GM18870 (cell line): Measurements from ENCODE around the gene NCKAP5.

Experiments used
- ATAC-seq: cut with Tn5 transposase; IDR thresholded peaks from one replicate; pipeline ENCODE4 v1.9.1; 2021; ENCODE audit warnings: moderate library complexity; ENCODE audit not compliant: unreplicated experiment

Gene NCKAP5

DNA sequence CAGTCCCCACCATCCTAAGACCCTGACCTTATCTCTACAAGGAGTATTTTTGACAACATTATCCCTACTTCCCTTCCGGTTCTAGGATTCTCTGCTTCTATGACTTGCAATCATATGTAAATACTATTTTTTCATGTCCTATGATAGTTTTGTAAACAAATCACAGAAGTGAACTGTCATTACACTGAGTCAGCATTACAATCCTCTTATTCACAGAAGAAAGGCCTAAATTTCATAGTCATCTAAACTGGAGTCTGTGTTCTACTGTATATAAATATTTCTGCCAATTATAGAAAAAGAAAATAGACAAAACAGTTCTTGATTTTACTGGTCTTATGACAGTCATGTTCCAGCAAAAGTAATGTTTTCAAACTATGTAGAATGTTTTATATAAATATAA is 265.1 kb downstream of the NCKAP5 start:
- ATAC-seq, result no peak

DNA sequence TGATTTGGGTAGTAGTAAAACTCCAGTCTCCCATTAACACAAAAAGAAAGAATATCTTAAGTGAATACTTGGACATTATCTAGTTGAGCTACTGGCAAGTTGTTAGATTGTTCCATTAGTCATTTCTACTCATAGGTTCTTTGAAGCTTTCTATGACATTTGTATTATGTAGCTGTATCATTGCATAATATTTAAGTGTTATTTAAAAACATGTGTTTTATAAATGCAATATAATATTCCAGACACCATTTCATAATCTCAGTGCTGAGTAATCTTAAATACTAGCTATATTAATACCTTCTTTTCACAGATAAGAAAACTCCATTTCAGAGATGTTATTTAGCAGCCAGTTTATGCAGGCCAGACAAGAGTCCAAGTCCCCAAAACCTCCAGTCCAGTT is 271.9 kb downstream of the NCKAP5 start:
- ATAC-seq, result no peak

DNA sequence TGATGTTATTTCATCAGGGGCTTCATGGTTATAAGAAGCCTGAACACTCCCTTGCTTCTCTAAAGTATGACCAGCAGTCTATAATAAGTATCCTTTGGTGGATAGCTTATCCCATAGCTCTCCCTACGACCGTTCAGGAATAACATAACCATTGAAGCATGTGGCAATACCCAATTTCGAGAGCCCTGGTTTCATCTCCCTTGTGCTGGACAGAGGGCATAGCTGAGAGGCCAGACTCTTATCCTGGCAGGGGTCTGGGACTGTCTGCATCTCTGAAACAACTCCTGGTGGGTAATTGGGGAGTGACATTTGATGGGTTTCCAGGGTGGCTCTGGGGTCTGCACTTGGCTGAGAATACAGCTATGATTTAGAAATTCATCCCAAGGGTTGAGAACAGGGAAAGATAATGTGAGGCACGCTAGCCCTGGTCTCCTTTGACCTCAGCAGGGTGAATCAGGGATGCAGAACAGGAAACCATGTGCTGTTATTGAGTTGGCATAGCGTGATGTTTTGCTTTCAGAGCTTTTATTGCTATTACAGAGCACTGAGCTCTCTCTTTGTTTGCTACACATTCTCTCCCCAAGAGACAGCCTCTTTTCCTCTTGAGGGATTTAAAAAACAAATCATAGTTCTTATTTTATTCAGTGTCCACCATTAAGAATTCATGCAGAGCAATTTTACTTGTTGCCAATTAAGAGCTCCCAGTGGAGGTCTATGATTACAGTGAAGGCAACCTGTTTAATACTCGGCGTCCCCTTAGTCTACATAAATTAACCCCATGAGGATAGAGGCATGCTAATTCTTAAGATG is 274.5 kb downstream of the NCKAP5 start:
- ATAC-seq, result no peak

DNA sequence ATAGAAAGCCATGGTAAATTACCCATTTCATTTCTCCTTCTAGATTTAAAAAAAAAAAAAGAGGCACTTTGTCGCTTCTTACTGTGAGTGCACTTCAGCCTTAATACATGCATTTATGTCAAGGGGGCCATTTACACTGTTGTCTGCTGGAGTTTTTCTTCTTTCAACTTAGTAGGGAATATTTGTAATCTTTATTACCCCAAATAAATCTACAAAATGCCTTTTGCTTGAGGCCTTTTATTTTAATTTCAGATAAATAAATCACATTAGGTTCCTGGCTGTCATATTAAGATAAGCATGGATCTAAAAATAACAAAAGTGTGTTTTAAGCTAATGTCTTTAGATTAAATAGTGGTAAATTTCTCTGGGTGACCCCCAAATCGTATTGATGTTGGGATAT is 276.0 kb downstream of the NCKAP5 start:
- ATAC-seq, result no peak

DNA sequence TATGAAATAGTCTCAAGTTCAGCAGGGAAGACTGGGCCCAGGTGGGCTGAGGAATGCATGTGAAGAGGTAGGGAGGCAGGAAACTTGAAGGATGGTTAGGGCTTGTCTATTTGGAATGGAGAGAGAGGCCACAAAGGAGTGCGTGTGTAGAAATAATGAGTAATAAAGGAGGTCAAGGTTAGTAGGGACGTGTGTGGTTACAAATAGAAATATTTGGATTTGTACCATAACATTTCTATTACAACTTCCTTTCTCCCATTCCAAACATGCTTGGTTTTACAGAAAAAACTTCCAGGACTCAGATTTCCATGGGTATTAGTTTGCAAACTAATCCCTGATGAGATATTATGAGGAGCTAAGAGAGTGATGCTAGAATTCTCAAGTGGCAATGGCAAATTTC is 280.6 kb downstream of the NCKAP5 start:
- ATAC-seq, result no peak

DNA sequence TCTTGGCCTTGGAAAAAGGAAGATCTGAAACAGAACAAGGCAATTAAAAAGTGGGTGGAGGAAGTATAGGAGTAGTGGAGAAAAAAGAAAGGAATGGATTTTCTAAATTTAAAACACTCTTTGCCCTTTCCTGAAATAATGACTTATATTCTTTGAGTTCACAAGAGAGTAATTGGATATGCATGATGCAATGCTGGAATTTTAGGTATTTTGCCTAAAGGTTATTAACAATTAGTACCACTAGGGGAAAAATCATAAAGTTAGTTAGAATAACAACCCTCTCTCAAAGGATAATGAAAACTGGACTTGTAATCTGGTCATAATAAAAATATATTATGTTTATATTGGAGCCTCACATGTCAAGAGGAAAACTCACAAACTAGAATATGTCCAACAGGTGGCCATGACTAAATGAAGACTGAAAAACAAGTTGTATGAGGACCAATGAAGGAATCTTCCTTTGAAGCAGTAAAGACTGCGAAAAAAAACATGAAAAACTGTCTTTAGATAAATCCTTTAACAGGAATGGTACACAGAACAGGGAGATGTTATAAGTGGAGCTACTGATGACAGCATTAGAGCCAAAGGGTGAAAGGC is 281.8 kb downstream of the NCKAP5 start:
- no peak for ATAC-seq

DNA sequence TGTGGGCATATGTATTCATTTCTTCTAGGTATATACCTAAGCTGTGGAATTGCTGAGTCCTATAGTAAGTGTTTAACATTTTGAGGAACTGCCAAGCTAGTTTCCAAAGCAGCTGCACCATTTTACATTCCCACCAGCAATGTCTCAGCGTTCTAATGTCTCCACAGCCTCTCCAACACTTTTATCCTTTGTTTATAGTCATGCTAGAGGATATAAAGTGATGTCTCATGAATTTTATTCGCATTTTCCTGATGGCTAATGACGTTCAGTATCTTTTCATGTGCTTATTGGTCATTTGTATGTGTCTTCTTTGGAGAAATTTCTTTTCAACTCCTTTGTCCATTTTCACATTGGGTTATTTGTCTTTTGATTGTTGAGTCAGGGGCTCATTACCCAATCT is 295.2 kb downstream of the NCKAP5 start:
- no peak for ATAC-seq

DNA sequence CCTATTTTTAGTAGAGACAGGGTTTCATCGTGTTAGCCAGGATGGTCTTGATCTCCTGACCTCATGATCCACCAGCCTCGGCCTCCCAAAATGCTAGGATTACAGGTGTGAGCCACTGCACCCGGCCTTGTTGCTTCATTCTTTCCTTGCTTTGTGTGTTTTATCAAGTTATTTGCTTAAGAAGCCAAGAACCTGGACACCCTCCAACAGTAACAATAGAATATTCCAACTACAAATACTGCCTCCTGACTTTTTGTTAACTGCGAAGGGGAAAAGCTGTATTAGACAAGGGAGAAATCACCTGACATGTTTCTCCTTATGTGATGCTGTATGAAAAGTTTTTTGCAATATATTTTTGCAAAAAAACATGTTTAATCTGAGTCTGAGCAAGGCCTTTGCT is 297.2 kb downstream of the NCKAP5 start:
- ATAC-seq, result no peak

DNA sequence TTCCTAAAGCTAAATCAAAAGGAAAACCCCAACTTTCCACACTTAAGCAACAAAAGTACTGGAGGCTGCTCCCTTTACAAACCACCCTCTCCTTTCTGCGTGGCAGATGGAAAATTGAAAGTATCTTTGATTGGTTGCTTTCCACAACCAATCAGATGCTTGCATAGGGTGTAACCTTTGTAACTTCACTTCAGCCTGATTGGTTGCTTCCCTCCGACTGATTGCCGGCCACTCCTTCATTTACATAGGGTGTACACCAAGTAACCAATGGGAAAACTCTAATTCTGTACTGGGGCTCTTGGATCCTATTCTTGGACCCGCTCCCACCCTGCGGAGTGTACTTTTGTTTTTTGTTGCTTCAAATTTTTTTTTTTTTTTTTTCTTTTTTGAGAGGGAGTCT is 297.7 kb downstream of the NCKAP5 start:
- no peak for ATAC-seq

DNA sequence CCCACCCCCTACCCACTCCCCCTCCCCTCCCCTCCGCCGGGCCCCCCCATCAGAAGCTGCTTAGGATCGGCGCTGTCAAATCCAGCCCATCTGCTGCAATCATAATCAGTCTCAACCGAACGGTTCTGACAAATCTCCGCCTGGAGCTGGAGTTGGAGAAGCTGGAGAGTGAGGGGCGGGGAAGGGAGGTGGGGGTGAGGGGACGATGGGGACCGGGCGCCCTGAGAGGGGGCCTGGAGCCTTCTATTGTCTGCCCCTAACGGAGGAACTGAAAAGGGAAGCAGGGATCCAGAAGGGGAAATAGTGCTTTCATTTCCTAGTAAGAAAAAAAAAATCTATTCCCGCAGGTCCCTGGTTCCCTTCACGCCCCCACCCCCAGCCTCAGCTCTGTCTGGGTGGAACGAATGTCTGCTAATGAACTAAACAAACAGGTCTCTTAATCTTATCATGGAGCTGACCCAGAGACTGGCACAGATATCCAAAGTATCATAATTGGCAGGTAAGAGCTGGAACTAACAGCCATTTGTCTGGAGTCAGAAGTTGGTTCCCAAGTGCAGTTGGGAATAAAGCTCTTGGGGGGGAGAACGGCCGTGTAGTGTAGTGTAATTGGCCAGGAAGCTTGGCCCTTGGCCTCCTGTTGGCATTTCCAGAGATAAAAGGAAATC is 301.2 kb downstream of the NCKAP5 start:
- no peak for ATAC-seq

DNA sequence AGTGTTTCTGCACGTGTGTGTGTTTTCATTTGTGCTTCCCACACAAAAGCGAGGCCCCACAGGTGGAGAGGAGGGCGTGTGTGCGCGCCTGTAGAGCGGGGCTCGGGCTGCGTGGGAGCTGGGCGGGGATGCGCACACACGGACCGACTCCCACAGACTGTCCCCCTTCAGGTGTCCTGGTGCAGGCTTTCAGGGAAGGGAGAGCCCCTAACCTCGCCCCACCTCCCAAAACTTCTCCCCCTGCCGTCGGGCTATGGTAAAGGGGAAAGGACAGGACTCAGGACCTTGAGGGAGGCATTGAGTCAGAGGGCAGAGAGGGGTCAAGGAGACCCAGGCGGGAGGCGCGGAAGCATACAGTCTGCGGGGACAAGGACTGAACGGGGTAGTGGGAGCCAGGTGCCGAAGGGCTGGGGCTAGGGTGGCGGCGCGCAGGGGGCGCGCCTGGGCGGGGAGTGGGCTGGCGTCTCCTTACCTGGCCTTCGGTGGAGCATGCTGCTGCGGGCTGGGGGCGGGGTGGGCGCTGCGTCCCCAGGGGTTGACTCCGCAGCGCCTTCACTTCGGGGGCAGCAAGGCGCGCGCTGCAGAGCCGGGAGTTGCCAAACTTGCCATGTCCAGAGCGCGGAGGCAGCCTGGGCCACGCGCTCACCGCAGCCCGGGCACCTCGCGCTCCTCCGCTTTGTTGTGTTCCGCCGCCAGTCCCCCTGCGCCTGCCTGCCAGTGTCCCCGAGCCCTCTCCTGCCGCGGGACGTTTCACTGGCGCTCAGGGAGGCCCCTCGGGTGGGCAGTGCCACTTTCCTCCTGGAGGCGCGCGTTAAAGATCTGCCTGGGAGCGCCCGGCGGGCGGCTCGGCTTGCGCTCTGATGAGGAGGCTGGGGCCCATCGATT is 302.0 kb downstream of the NCKAP5 start:
- no peak for ATAC-seq

DNA sequence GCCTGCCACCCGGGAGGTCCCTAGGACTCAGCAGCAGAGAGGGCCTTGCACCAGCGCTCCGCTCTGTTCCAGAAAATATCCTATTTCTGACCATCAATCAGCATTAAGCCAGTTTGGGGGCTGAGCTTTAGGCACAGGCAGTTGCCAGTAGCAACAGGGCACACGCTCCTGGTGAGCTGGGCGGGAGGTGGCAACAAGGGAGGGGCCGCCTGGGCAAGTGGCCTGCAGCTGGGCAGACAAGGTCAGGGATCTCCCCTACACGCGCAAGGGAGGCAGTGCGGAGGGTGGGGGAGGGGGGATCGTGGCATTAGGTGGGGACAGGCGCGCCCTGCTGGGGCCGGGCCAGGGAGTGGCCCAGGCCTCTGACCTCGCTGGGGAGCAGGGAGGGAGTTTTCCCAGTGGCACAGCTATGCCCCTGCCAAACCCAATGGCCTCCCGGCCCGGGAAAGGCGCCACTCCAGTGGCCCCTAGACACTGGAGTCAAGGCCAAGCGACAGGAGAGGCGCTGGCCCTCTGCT is 302.8 kb downstream of the NCKAP5 start:
- ATAC-seq, result no peak

DNA sequence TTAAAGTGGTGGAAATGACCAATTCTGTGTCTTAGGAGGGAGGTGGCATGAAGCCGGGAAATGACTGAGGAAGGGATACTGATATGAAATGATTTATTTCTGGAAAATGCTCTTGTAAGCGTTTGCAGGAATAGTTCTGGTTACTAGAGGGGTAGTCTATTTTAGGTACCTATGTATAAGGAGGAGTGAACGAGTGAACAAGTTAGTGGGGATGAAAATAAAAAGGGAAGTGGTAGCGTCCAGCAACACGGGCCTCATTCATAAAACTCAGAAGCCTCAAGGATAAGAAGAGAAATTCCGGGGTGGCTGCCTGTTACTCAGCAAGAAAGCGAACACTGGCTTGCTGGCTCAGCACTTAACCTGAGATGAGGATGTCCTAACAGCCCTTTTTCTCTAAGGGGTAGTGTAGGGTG is 303.3 kb downstream of the NCKAP5 start:
- ATAC-seq, result no peak

DNA sequence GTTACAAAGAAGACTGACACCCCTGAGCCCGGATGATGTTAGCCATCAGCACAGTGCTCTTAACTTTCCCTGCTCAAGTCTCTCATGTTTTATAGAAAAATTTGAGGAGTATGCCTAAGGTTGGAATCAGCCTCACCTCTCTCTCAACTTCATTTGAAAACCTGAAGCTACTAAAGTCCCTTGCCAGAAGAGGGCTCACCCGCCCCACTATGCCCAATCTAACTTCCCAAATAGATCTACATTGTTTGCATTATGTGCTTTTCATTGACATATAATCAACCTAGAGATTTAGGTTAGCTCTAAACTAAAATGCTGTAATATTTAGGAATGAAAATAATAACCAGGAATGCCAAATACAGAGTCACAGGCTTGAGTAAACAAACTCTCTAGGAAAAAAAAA is 305.4 kb downstream of the NCKAP5 start:
- ATAC-seq, result no peak

DNA sequence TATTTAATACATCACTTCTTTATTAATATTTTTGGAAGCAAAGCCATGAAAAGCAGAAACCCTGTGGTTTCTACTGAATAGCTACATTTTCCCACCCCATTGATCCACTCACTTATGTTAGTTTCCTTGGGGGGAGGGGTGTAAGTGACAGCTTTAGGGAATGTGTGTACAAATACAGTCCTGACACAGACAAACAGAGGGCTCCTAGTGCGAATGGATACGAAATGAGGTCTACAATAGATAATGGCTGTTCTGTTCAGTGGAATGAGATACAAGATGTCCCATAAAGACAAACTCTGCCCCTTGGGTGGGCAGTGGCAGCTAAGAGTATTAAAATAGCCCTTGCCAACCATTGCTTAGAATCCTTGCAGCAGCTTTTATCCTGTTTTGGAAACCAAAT is 312.9 kb downstream of the NCKAP5 start:
- ATAC-seq, result no peak

DNA sequence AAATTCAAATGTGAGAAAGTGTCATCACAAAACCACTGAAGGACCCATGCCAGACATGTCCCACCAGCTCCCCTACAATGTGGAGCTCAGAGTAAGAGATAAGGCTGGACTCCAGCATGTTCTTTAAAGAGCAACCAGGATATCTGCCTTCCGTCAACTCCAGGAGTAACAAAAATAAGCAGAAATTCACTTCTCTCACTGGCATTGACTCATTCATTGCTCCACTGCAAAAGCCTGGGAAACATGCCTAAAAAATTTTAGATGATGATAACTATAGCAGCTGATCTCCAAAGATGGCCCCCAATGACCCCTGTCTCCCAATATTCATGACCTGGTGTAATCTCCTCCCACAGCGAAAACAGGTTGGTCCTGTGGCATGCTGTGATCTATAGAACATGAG is 314.5 kb downstream of the NCKAP5 start:
- no peak for ATAC-seq

DNA sequence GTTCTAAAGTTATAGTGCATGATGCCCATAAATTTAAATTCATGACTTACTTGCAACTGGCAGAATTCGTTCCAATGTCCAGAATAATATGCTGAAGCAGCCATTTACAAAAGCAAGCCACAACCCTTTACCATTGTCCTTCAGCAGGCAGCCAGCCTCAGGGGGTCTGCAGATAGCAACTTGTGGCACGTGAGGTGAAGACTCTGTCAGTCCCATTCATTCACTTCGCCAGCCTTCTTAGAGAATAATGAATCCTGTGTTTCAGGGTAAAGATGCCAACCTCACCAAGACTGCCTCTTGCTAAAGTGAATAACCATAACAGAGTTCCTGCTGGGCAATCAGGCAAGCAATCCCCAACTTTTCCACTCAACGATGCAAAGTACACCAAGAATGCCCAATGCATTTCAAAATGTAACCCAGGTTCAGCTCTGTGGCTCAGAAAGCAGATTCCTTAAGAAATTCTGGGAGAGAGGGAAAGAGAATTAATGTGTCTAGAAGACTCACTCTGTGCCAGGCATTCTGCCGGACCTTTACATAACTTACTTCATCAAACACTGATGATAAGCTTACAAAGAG is 315.4 kb downstream of the NCKAP5 start:
- no peak for ATAC-seq

DNA sequence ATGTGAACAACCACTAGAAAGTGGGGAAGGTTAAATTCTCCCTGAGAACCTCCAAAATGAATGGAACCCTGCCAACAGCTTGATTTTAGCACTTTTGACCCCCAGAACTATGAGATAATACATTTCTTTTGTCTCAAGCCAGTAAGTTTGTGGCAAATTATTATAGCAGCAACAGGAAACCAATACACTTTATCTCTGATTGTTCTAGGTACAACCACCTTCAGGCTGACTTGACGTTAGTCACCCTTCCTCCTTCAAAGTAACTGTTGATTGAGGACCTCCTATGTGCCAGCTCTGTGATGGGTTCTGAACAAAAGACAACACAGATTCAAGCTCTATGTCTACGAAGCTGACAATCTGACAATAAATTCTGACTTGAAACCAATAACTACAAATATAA is 318.9 kb downstream of the NCKAP5 start:
- ATAC-seq, result no peak

DNA sequence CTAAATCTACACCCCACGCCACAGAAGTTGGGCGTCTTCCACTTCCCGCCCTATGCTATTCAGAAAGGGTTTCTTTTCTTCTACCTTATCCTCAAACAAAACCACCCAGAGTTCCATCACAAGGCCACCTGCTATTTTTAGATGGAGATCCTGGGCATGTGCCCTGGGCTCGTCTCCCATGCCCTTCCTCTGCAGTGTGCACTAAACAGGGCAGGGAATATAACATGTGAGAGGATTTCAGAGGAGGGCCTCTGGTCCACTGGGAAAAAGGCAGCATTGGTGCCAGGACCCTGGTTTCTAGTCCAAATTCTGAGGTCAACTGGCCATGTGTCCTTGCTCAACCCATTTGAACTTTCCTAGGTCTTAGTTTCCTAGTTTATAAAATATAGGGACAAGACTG is 320.0 kb downstream of the NCKAP5 start:
- no peak for ATAC-seq

DNA sequence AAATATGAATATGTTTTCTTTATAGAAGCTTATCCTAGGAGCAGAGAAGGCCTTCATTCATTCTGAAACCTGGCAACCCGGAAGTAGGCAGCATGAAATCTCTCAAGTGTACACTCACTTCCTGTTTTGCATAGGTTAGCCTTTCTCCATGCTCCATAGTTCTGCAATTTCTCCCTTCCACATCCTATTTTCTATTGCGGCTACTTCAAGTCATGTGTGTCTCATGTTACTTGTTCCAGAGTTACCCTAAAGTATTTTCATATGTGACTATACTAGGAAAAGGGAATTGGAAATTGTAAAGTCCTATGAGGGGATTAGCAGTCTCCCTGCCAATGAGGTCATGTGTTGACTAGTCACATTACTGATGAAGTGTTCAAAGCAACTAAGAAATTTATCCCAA is 320.6 kb downstream of the NCKAP5 start:
- ATAC-seq, result peak; percentile 78

DNA sequence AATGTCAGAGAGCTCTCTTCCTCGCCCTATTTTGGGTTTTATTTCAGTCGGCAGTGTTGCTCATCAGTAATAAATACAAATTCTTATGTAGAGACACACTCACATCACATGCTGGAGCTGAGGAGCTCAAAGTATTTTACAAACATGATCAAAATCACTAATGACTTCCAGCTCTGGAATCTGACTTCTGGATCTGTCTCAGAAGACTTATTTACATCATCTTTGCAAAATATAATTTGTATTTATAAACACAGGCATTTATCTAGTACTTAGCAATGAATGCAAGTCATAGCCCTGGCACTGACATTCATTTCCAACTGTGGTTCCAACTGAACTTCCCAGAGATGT is 327.1 kb downstream of the NCKAP5 start:
- no peak for ATAC-seq
